ENCODE measurements around the gene LRCH1.

The LRCH1 gene

GRCh38 chr13:46665633-46666482, 112.9 kb downstream of the LRCH1 start:
- no peak for DNase-seq (ENCODE audit: low spot score)

GRCh38 chr13:46666727-46667456, 113.9 kb downstream of the LRCH1 start:
- peak; percentile 34 for DNase-seq (ENCODE audit: low spot score)

DNA sequence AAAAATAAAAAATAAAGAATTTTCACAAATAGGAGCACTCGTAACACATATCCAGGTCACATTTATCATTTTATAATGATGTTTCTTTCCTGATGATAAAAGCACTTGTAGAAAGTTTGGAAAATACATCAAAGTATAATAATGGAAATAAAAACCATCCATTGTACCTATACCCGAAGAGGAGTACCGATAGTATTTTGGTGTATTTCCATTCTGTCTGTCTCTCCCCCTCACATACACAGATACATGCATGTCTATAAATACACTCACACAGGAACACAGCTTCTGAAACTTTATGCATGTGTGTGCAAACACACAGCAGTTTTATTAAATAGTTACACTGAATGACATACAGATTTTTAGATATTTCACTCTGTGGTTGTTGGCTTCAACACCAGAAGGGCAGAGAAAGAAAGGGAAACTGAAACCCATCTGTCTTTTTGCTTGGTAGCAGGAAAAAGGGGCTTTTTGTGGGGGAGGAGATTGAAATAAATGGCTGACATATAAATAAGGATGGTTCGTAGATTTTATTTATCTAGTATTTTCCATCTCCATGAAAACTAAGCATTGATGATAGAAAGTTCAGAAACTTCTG, 114.8 kb downstream of the LRCH1 start:
- peak; percentile 71 for DNase-seq (ENCODE audit: low spot score)

DNA sequence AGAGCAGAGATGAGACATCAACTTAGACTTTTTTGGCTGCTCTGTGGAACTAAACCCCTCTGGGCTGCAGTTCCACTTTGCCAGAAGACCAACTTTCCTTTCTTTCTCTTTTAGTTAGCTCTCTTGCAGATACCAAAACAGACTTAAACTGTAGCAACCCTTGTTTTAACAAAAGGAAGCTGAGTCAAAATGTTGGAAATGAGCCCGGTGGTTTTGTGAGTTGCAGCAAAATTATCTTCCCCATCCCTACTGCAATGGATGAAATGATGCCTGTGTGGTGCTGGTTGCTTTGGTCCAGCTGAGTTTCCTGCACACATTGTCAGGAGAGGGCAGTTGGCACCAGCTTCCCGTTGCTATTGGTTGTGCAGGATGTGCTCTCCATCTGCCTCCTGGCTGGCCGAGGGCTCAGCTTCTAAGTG, 115.3 kb downstream of the LRCH1 start:
- no peak for DNase-seq (ENCODE audit: low spot score)

DNA sequence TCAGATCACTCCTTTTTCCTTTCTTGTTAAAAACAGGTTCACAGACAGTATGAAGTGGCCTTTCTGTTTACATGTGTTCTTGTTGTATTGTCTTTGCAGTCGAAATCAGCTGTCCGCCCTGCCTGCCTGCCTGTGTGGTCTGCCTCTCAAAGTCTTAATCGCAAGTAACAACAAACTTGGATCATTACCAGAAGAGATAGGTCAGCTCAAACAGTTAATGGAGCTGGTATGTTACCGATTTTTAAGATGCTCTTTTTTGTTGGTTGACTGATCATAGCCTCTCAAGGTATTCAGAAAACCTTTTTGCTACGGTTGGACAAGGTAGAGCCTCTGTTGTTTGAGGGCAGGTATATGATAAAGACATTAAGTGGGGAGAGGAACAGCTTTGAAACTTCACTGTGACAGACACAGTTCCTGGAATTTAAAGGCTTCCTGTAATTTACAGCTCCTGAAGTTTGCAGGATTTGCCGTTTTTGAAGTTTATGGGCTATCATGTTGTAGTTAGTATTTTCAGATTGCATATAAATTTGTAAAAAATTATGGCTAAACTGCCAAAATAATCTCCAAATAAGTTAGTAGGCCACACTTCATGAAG, 116.1 kb downstream of the LRCH1 start:
- DNase-seq (ENCODE audit: low spot score) = no peak

- peak; percentile 57 for DNase-seq (ENCODE audit: low spot score)
Measured at GRCh38 chr13:46672338-46673090, 119.5 kb downstream of the LRCH1 start.

DNA sequence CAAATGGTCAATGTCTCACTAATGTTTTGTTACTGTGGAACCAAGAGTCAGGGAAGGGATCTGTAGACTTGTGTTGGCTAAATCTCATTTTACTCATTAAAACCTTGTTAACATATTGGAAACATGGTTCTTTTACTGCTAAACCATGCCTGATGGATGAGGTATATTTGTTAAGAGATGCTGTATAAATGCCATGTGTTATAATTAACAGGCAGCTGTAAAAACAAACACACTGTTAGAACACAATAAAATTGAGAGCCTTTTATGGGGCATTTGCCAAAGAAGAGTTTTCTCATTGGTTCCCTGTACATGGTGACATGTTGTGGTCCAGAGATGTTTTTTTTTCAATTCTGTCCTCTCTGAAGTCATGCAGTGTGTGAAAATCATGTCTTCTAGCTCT, 122.0 kb downstream of the LRCH1 start:
- DNase-seq (ENCODE audit: low spot score) = no peak

DNA sequence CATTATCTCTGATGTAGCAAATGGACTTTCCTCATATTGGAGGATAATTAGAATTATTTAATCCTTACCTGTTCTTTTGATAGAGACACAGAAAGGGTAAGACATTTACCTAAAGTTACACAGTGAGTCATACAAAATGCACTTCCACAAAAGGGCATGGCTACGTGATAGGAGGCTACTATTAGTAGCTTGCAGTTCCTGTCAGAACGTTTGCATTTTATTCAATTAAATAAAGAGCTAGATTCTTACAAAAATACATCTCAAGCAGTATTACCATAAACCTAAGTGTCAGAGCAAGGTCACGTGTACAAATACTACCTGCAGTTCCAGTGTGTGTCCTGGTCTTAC, 123.4 kb downstream of the LRCH1 start:
- DNase-seq (ENCODE audit: low spot score) = no peak

DNA sequence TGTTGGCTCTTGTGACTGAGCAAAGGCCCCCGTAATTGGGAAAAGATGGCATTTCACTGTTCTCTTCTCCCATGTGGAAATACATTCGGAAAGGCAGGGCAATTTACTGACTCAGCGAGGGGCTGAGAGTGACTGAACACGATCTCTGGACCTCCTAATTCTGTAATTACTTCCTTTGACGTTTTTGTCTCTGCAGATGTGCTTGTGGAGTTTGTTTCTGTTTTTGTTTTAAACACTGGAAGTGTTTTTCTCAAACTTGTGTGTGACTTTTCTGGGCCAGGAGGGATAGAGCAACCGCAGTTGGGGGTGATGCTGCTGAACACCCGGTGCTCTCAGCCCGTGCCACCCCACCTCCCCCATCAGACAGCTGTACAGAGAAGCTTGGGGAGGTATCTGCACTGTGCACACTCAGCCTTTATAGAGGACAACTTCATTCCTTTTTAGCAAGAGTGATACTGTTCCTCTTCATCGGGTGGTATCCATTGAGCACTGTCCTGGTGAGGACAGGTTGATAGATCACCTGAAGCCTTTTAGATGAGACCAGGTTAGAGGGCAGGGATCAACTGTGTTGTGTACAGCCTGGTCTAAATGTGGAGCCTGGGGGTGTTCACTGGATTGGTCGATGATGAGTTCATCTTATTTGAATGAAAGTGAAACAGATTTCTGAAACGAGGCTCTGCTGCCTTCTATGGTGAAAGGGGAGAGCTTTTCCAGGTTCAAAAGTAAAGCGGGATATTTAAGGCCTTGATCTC, 126.6 kb downstream of the LRCH1 start:
- DNase-seq (ENCODE audit: low spot score) = peak; percentile 85

DNA sequence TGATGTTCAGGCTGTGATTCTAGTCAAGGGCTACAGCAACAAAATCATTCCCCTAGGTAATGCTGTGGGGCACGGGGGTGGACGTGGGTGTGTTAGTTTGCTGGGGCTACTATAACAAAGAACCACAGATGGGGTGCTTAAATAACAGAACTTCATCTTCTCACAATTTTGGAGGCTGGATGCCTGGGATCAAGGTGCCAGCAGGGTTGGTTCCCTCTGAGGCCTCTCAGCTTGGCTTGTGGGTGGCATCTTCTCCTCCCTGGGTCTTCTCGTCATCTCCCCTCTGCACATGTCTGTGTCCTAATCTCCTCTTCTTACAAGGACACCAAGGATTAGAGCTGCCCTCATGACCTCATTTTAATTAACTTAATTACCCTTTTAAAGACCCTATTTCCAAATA, 129.0 kb downstream of the LRCH1 start:
- no peak for DNase-seq (ENCODE audit: low spot score)

DNA sequence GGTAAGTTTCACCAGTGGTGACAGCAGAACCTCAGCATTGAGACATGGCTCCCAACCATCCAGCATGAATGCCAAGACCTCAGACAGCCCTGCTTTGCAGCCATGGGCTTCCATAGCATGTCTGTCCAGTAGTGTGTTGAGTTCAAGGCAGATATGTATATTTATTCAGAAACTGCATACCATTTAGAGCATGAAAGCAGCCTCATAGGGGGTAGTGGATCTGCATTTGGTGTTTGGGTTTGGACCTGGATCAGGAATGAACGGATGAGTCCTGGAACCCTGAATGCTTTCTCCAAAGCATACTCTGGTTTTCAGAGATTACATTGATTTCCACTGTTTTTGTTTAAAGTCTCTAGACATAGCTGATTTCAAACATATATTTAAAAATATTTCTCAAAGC, 129.7 kb downstream of the LRCH1 start:
- DNase-seq (ENCODE audit: low spot score) = no peak

DNA sequence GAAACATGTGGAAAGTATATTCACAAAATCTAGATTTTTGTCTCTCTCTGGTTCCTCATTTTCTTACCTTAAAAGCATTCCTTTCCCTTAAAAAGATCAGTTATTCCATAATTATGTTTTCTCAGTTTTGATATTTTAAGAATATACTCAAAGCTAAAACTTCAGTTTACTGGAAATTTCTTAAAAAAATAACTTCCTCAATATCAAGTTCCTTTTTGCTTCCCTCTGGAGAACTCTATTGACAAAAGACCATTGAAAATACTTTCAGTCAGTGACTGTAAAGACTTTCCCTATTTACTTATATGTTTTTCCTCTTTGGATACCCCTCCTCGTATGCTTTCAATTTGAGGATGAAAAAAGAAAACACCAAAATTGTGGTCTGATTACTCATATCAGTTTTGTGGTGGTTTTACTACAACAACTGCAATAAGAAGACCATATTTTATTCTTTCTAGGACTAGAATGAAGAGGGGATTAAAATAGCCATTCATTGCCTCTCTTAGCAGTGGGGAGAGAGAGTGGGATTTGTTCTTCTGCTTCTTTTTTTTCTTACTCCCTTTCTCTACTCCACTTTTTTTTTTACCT, 130.8 kb downstream of the LRCH1 start:
- no peak for DNase-seq (ENCODE audit: low spot score)

GRCh38 chr13:46684287-46685001, 131.5 kb downstream of the LRCH1 start:
- DNase-seq (ENCODE audit: low spot score) = no peak

DNA sequence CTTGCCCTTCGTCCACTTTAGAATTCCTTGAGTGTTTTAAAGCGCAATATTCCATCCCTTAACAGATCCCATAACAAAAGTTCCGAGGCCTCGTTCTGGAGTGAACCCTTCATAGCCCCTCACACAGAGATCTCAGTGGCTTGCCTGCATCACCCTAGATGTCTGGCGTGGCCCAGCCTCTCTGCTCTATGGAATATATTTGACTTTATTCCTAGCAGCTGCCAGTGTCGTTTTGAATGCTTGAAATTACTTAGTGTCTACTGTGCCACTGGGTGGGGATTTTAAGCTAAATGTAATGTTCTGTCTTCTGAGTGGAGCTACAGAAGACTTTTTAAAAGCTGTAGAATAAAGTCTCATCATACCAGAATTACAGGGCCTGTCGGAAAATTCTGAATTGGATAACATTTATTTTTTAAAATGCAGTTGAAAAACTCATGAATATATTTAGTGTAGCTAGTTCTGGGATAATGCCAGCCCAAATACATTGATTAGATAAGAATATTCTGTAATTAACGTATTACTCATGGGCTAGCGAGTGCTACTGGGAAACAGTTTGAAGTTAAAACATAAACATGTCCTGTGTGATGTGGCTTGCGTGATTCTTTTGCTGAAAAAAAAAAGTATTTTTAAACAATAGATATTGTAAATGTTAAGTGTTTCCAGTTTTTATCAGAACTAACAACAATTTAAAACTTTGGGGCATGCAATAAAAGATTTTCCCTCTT, 132.2 kb downstream of the LRCH1 start:
- no peak for DNase-seq (ENCODE audit: low spot score)

DNA sequence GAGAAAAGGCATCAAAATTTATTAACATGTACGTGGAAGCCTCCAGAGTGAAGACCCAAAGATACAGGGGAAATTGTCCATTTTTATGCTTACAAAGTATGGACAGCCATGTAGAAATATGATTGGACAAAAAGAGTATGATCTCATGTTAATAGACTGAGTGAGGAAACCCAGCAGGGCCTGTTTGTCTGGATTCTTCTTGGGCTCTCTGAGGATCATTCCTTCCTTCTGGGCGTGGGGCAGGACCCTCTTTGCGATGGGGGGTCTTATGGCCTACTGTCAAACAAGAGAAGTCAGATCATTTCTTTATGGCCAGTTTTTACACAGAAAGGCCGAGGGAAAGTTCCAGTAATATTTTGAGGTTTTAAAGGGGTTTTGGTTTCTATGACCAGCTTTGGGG, 133.2 kb downstream of the LRCH1 start:
- no peak for DNase-seq (ENCODE audit: low spot score)

- DNase-seq (ENCODE audit: low spot score) = peak; percentile 35
Measured at GRCh38 chr13:46687810-46688209, 134.8 kb downstream of the LRCH1 start.

GRCh38 chr13:46688306-46688705, 135.3 kb downstream of the LRCH1 start:
- no peak for DNase-seq (ENCODE audit: low spot score)

GRCh38 chr13:46698014-46698413, 145.0 kb downstream of the LRCH1 start:
- DNase-seq (ENCODE audit: low spot score) = no peak

- DNase-seq (ENCODE audit: low spot score) = no peak
Measured at GRCh38 chr13:46698910-46699460, 146.0 kb downstream of the LRCH1 start.

Data from NAMALWA (cell line).